Neural cell (in vitro differentiated cells): ENCODE measurements around the gene COL23A1. TPM values are rescaled to one million over a fixed set of nuclear protein-coding genes. Genes with fewer than 3 reads are reported as not detected.

Experiments
- H2AFZ ChIP-seq: fragments of 200-600, 300-800 bp; sonication (generic), shearing (Covaris generic); 2 replicates; pipeline ENCODE4 v1.6.0; 2014; ENCODE audit warnings: low read depth, mild to moderate bottlenecking, antibody characterized with exemption, low read length, moderate library complexity
- H3F3A ChIP-seq: fragments of 200-600 bp; shearing (Covaris generic); 2 replicates; pipeline ENCODE4 v1.6.1; 2016; ENCODE audit warnings: mild to moderate bottlenecking, moderate library complexity, mixed read lengths, antibody characterized with exemption, low read length; ENCODE audit not compliant: insufficient read depth, poor library complexity, severe bottlenecking
- H3K27ac ChIP-seq: fragments of 200-600, 300-800 bp; sonication (generic), shearing (Covaris generic); 2 replicates; pipeline ENCODE4 v1.5.1; 2014; ENCODE audit warnings: mild to moderate bottlenecking, low read length, moderate library complexity
- H3K27me3 ChIP-seq: fragments of 300-800, 200-600 bp; sonication (generic), shearing (Covaris generic); 2 replicates; pipeline ENCODE4 v1.6.0; 2014; ENCODE audit warnings: mild to moderate bottlenecking, low read depth, low read length, moderate library complexity; ENCODE audit not compliant: insufficient read depth
- H3K36me3 ChIP-seq: fragments of 300-800, 200-600 bp; sonication (generic), shearing (Covaris generic); 2 replicates; pipeline ENCODE4 v1.5.1; 2014; ENCODE audit warnings: mild to moderate bottlenecking, antibody characterized with exemption, low read length, moderate library complexity; ENCODE audit not compliant: insufficient read depth
- H3K4me2 ChIP-seq: fragments of 300-800, 200-600 bp; sonication (generic), shearing (Covaris generic); 2 replicates; pipeline ENCODE4 v1.6.0; 2014; ENCODE audit warnings: mild to moderate bottlenecking, low read length
- H3K4me3 ChIP-seq: fragments of 300-800, 200-600 bp; sonication (generic), shearing (Covaris generic); 2 replicates; pipeline ENCODE4 v1.5.1; 2014; ENCODE audit warnings: mild to moderate bottlenecking, low read length, moderate library complexity
- H3K79me2 ChIP-seq: fragments of 200-600 bp; shearing (Covaris generic); replicated peaks from 2 replicates; pipeline ENCODE4 v1.6.0; 2014; ENCODE audit warnings: mild to moderate bottlenecking, low read length, moderate library complexity; ENCODE audit not compliant: insufficient read depth
- H3K9ac ChIP-seq: fragments of 300-800, 200-600 bp; sonication (generic), shearing (Covaris generic); 2 replicates; pipeline ENCODE4 v1.6.1; 2016; ENCODE audit warnings: mild to moderate bottlenecking, low read length, mixed read lengths
- H3K9me2 ChIP-seq: fragments of 200-600 bp; shearing (Covaris generic); 2 replicates; pipeline ENCODE4 v1.6.1; 2016; ENCODE audit warnings: mild to moderate bottlenecking, low read length, mixed read lengths; ENCODE audit not compliant: insufficient read depth
- H3K9me3 ChIP-seq: fragments of 200-600, 300-800 bp; sonication (generic), shearing (Covaris generic); 2 replicates; pipeline ENCODE4 v1.6.1; 2016; ENCODE audit warnings: mild to moderate bottlenecking, mixed run types, low read length, moderate library complexity, mixed read lengths
- H4K20me1 ChIP-seq: fragments of 200-600 bp; shearing (Covaris generic); 2 replicates; pipeline ENCODE4 v1.6.1; 2016; ENCODE audit warnings: mild to moderate bottlenecking, mixed run types; ENCODE audit not compliant: insufficient read depth
- CTCF ChIP-seq: fragments of 450-650 bp; IDR thresholded peaks from 2 replicates; pipeline ENCODE4 v1.5.1; 2014; ENCODE audit warnings: antibody characterized with exemption, mild to moderate bottlenecking, moderate library complexity; ENCODE audit not compliant: poor library complexity, severe bottlenecking
- EP300 ChIP-seq: fragments of 450-650 bp; conservative IDR thresholded peaks from 2 replicates; pipeline ENCODE4 v1.6.1; 2014; ENCODE audit warnings: antibody characterized with exemption, mild to moderate bottlenecking, moderate library complexity; ENCODE audit not compliant: poor library complexity, severe bottlenecking
- EZH2 ChIP-seq: fragments of 200-600, 300-800 bp; shearing (Covaris generic), sonication (generic); IDR thresholded peaks from 2 replicates; pipeline ENCODE4 v1.6.1; 2014; ENCODE audit warnings: antibody characterized with exemption, low read length, borderline replicate concordance, mild to moderate bottlenecking; ENCODE audit not compliant: insufficient read depth, poor library complexity, severe bottlenecking
- MXI1 ChIP-seq: fragments of 450-650 bp; conservative IDR thresholded peaks from 2 replicates; pipeline ENCODE4 v1.6.1; 2014; ENCODE audit warnings: antibody characterized with exemption, mild to moderate bottlenecking; ENCODE audit not compliant: poor library complexity, severe bottlenecking
- POLR2AphosphoS5 ChIP-seq: IDR thresholded peaks from 2 replicates; pipeline ENCODE4 v1.6.1; 2012
- RAD21 ChIP-seq: fragments of 450-650 bp; conservative IDR thresholded peaks from 2 replicates; pipeline ENCODE4 v1.6.1; 2014; ENCODE audit warnings: antibody characterized with exemption, mild to moderate bottlenecking, moderate library complexity
- REST ChIP-seq: IDR thresholded peaks from 2 replicates; pipeline ENCODE4 v1.6.1; 2012; ENCODE audit warnings: borderline replicate concordance
- SMC3 ChIP-seq: fragments of 450-650 bp; conservative IDR thresholded peaks from 2 replicates; pipeline ENCODE4 v1.6.1; 2014; ENCODE audit warnings: antibody characterized with exemption, mild to moderate bottlenecking, moderate library complexity; ENCODE audit not compliant: poor library complexity
- TAF1 ChIP-seq: IDR thresholded peaks from 2 replicates; pipeline ENCODE4 v1.6.1; 2012; ENCODE audit warnings: low read depth
- polyA plus RNA-seq: library from polyadenylated mRNA; depleted of rRNA; stranded (reverse); fragments of >200 nt; gene quantifications from 2 replicates; pipeline ENCODE4 v1.2.3, GENCODE V29; 2014

The COL23A1 gene
- polyA plus RNA-seq, 1 donor from 2014 or later, result not detected

GRCh38 chr5:178372142-178372571 lies 218.0 kb downstream of the COL23A1 start:
- Histone ChIP-seq H3K9me3 (no peaks in the 10 kb centered on the region), H3K27me3 (no peaks in the 10 kb centered on the region), H4K20me1 (no peaks in the 10 kb centered on the region), H3K79me2 (no peaks in the 10 kb centered on the region), H3F3A (no peaks in the 10 kb centered on the region), H3K9me2 (no peaks in the 10 kb centered on the region), H3K9ac (no peak overlapping the region), H3K4me3 (no peak overlapping the region), H3K36me3 (no peaks in the 10 kb centered on the region), H3K4me2 (no peak overlapping the region), H3K27ac (no peak overlapping the region), H2AFZ (no peak overlapping the region)
- no peak for TF ChIP-seq POLR2AphosphoS5
- no peak for TF ChIP-seq CTCF
- TF ChIP-seq TAF1, result no peak
- no peak for TF ChIP-seq RAD21
- no peak for TF ChIP-seq SMC3
- no peak for TF ChIP-seq EP300
- no peak for TF ChIP-seq MXI1
- no peak for TF ChIP-seq EZH2
- no peak for TF ChIP-seq REST

GRCh38 chr5:178371362-178372111 lies 218.7 kb downstream of the COL23A1 start:
- no peaks in the 10 kb centered on the region for H3K79me2 ChIP-seq

More at GRCh38 chr5:178371362-178372111, 218.7 kb downstream of the COL23A1 start:
- Histone ChIP-seq H3K27ac (no peak overlapping the region), H3K9ac (no peak overlapping the region), H3K4me3 (no peak overlapping the region), H4K20me1 (no peaks in the 10 kb centered on the region), H3K36me3 (no peaks in the 10 kb centered on the region), H3K27me3 (no peaks in the 10 kb centered on the region), H3K9me2 (no peaks in the 10 kb centered on the region), H3F3A (no peaks in the 10 kb centered on the region), H2AFZ (no peak overlapping the region), H3K9me3 (no peaks in the 10 kb centered on the region), H3K4me2 (no peak overlapping the region)
- no peak for TF ChIP-seq EP300
- TF ChIP-seq REST, result no peak
- no peak for TF ChIP-seq SMC3
- no peak for TF ChIP-seq MXI1
